Measurements from ENCODE around the gene IFT80. TPM values are rescaled to one million over a fixed set of nuclear protein-coding genes. Genes with fewer than 3 reads are reported as not detected.

The IFT80 gene
- total and polyA plus RNA-seq, 9 of the 15 experiments (the other 6 are each of a cell fraction or from before 2014, with no cell fraction given): 6.7 to 21.1 (median 16.4) TPM

DNA sequence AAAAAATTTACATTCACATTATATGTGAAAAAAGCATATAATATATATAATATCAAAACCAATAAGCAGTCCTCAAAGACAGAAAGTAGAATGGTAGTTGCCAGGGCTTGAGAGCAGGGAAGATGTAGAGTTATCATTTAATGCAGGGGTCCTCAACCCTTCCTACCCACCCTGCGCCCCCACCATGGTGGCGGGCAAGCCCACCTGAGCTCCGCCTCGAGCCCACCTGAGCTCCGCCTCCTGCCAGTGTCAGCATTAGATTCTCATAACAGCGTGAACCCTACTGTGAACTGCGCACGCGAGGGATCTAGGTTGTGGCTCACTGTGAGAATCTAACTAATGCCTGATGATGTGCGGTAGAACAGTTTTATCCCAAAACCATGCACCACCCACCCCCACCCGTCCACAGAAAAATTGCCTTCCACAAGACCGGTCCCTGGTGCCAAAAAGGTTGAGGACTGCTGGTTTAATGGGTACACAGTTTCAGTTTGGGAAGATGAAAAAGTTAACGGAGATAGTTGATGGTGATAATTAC, 47.6 kb upstream of the IFT80 start (continued):
- TF ChIP-seq ZBTB7A (IDR thresholded peaks at IDR 0.05; ENCODE audit: borderline replicate concordance, control insufficient read depth, low read depth, low read length) (peak; percentile 55; the same call in 1 of the 2 replicates), KHSRP (IDR thresholded peaks at IDR 0.05) (no peak), ZNF766 (CRISPR knock-in tag; conservative IDR thresholded peaks at IDR 0.05) (no peak), RBFOX2 (IDR thresholded peaks at IDR 0.05; ENCODE audit: low read depth, low read length) (peak; percentile 26; the same call in 1 of the 2 replicates), SRSF7 (optimal IDR thresholded peaks at IDR 0.05; ENCODE audit: low read depth, low read length) (no peak), ARID3A (IDR thresholded peaks at IDR 0.05; ENCODE audit: borderline replicate concordance, low read depth, low read length) (no peak), NRF1 (conservative IDR thresholded peaks at IDR 0.05 in 1 of 2, IDR thresholded peaks at IDR 0.05 in 1 of 2) (peak; percentile 47 to 60), PATZ1 (CRISPR knock-in tag; IDR thresholded peaks at IDR 0.05; ENCODE audit: borderline replicate concordance) (no peak)

Data from K562 (cell line).